Motor neuron (in vitro differentiated cells): ENCODE results near the gene LRRC37B. TPM values are rescaled to one million over a fixed set of nuclear protein-coding genes. Genes with fewer than 3 reads are reported as not detected.
"Not testable (repeated sequence)": the region's sequence is repeated elsewhere in the genome, so short reads cannot be mapped to it uniquely, and the experiment has no call there.

Experiments
- ATAC-seq, 8 experiments: fragments of 200-7000 bp; cut with Tn5 transposase; replicated peaks in 6 of 8; 2 replicates each; pipeline ENCODE4 v1.8.0; 2021; ENCODE audit warnings: mild to moderate bottlenecking in 8 of 8, moderate library complexity in 8 of 8
- H3K27ac ChIP-seq, 2 donors: fragments of 250-450 bp; sonication (Bioruptor Pico); 2 replicates each; pipeline ENCODE4 v1.9.0; 2021; ENCODE audit warnings: antibody characterized with exemption in 2 of 2, mild to moderate bottlenecking in 2 of 2, moderate library complexity in 1 of 2
- H3K4me1 ChIP-seq, 2 donors: fragments of 250-450 bp; sonication (Bioruptor Pico); replicated peaks in 1 of 2; 2 replicates each; pipeline ENCODE4 v1.6.1; 2021; ENCODE audit warnings: antibody characterized with exemption in 2 of 2, mild to moderate bottlenecking in 2 of 2, moderate library complexity in 1 of 2
- H3K4me3 ChIP-seq, 5 donors: fragments of 250-450 bp; sonication (Bioruptor Pico); 2 replicates each; pipeline ENCODE4 v1.9.0; 2021; ENCODE audit warnings: antibody characterized with exemption in 5 of 5, mild to moderate bottlenecking in 5 of 5, moderate library complexity in 4 of 5
- WGBS, 10 experiments: fragments of 450-650 bp; shearing (Covaris generic); methylation state at CpG; one replicate each; pipeline ENCODE4 v1.0.0; 2022; 5-methylcytosine and 5-hydroxymethylcytosine counted together
- in situ Hi-C, 9 experiments: fragments of 400-800 bp; cut with MboI; loops; one replicate each; pipeline ENCODE4 v1.15.0; 2021; ENCODE audit warnings: low sequenced_read_pairs in 9 of 9, low pct_unique_long_range_greater_than_20kb in 2 of 9; ENCODE audit not compliant: unreplicated experiment in 9 of 9
- total RNA-seq, 8 experiments: library from RNA; unstranded; fragments of 300-600 nt; gene quantifications; 2 replicates each; pipeline versions ENCODE4 v1.2.3 to v1.2.4, GENCODE V29; 2022

Gene LRRC37B
- total RNA-seq, 8 experiments from 2014 or later, result 7.3 to 26.1 (median 20.4) TPM

- Histone ChIP-seq H3K4me1 (no peaks in the 10 kb centered on the region), H3K27ac (no peak overlapping the region), H3K4me3 (no peak overlapping the region)
- WGBS, 10 experiments, result 40 to 96% (median 80%) methylated on average over 1 to 7 of the region's 7 CpGs; no CpG with 5 or more reads in 1 of the 10 experiments
- in situ Hi-C loops, result no loop called here
- ATAC-seq, result no peak
Measured at GRCh38 chr17:32016231-32016630, 9.0 kb downstream of the LRRC37B start.

GRCh38 chr17:32019228-32019627 is 12.0 kb downstream of the LRRC37B start:
- 78 to 100% (median 100%) methylated on average over 1 of the region's 1 CpG; no CpG with 5 or more reads in 4 of the 10 experiments for WGBS, 10 experiments
- H3K27ac ChIP-seq, result no peak overlapping the region
- no peak overlapping the region for H3K4me3 ChIP-seq
- no peaks in the 10 kb centered on the region for H3K4me1 ChIP-seq
- no peak for ATAC-seq
- in situ Hi-C loops, result no loop called here

- no peaks in the 10 kb centered on the region for H3K4me1 ChIP-seq
- ATAC-seq, result no peak
- H3K27ac ChIP-seq, result no peak overlapping the region
- H3K4me3 ChIP-seq, result no peak overlapping the region
- WGBS, 10 experiments, result 60 to 100% (median 97%) methylated on average over 1 to 9 of the region's 16 CpGs; no CpG with 5 or more reads in 4 of the 10 experiments
- in situ Hi-C loops, result no loop called here
Measured at GRCh38 chr17:32020943-32021614, 13.9 kb downstream of the LRRC37B start.

- no peak overlapping the region for H3K4me3 ChIP-seq
- no peaks in the 10 kb centered on the region for H3K4me1 ChIP-seq
- ATAC-seq, result no peak
- no peak overlapping the region for H3K27ac ChIP-seq
- in situ Hi-C loops, result no loop called here
- WGBS, 10 experiments, result 67 to 100% (median 94%) methylated on average over 2 to 6 of the region's 7 CpGs; no CpG with 5 or more reads in 5 of the 10 experiments
Measured at GRCh38 chr17:32021615-32021955, 14.4 kb downstream of the LRRC37B start.

GRCh38 chr17:32022554-32022953 is 15.4 kb downstream of the LRRC37B start:
- WGBS, 10 experiments, result 100% methylated on average over 2 of the region's 5 CpGs; no CpG with 5 or more reads in 8 of the 10 experiments
- H3K4me3 ChIP-seq, H3K27ac ChIP-seq, H3K4me1 ChIP-seq, ATAC-seq, in situ Hi-C loops: not testable (repeated sequence)

- H3K27ac ChIP-seq, in situ Hi-C loops, H3K4me3 ChIP-seq, ATAC-seq, H3K4me1 ChIP-seq: not testable (repeated sequence)
- WGBS, 10 experiments, result 33 to 100% (median 92%) methylated on average over 1 to 3 of the region's 4 CpGs; no CpG with 5 or more reads in 3 of the 10 experiments
Measured at GRCh38 chr17:32027271-32027670, 20.1 kb downstream of the LRRC37B start.

- in situ Hi-C loops, result no loop called here
- 100% methylated on average over 1 of the region's 2 CpGs; no CpG with 5 or more reads in 3 of the 10 experiments for WGBS, 10 experiments
- no peak for ATAC-seq
- Histone ChIP-seq H3K4me3 (no peak overlapping the region), H3K27ac (no peak overlapping the region), H3K4me1 (no peaks in the 10 kb centered on the region)
Measured at GRCh38 chr17:32033223-32033622, 26.0 kb downstream of the LRRC37B start.

GRCh38 chr17:32033812-32034211 is 26.6 kb downstream of the LRRC37B start:
- H3K27ac ChIP-seq, H3K4me3 ChIP-seq, in situ Hi-C loops, H3K4me1 ChIP-seq, ATAC-seq: not testable (repeated sequence)
- 83 to 100% (median 100%) methylated on average over 1 of the region's 1 CpG; no CpG with 5 or more reads in 4 of the 10 experiments for WGBS, 10 experiments

GRCh38 chr17:32040246-32040645 is 33.1 kb downstream of the LRRC37B start:
- H3K4me1 ChIP-seq, in situ Hi-C loops, H3K4me3 ChIP-seq, H3K27ac ChIP-seq, ATAC-seq: not testable (repeated sequence)
- WGBS, 10 experiments, result 86 to 100% methylated on average over 1 to 7 of the region's 17 CpGs; no CpG with 5 or more reads in 8 of the 10 experiments

- H3K27ac ChIP-seq, in situ Hi-C loops: not testable (repeated sequence)
Measured at GRCh38 chr17:32041306-32041875, 34.2 kb downstream of the LRRC37B start.

GRCh38 chr17:32042266-32042665 is 35.1 kb downstream of the LRRC37B start:
- not testable (repeated sequence) for ATAC-seq
- no CpG with 5 or more reads among the region's 11 CpGs for WGBS, 10 experiments

More at GRCh38 chr17:32041306-32041875, 34.2 kb downstream of the LRRC37B start:
- no CpG with 5 or more reads among the region's 19 CpGs for WGBS, 10 experiments
- not testable (repeated sequence) for H3K4me1 ChIP-seq, H3K4me3 ChIP-seq, ATAC-seq

GRCh38 chr17:32045611-32046010 is 38.4 kb downstream of the LRRC37B start:
- H3K4me3 ChIP-seq, H3K4me1 ChIP-seq, in situ Hi-C loops, H3K27ac ChIP-seq, ATAC-seq: not testable (repeated sequence)
- WGBS, 10 experiments, result 17 to 100% (median 88%) methylated on average over 1 to 3 of the region's 3 CpGs; no CpG with 5 or more reads in 4 of the 10 experiments

More at GRCh38 chr17:32042266-32042665, 35.1 kb downstream of the LRRC37B start:
- H3K27ac ChIP-seq, H3K4me3 ChIP-seq, in situ Hi-C loops, H3K4me1 ChIP-seq: not testable (repeated sequence)

GRCh38 chr17:32047663-32048062 is 40.5 kb downstream of the LRRC37B start:
- H3K27ac ChIP-seq, H3K4me3 ChIP-seq, H3K4me1 ChIP-seq, in situ Hi-C loops, ATAC-seq: not testable (repeated sequence)
- 88 to 100% (median 100%) methylated on average over 1 to 3 of the region's 6 CpGs; no CpG with 5 or more reads in 6 of the 10 experiments for WGBS, 10 experiments
